Measurements from ENCODE around the gene MPZL1.

MPZL1 gene

GRCh38 chr1:167683226-167683625 lies 38.6 kb upstream of the MPZL1 start:
- no peak overlapping the region for H3K4me3 ChIP-seq (ENCODE audit: control insufficient read depth, low read depth, low read length)

GRCh38 chr1:167683641-167684502 lies 37.9 kb upstream of the MPZL1 start:
- H3K4me3 ChIP-seq (ENCODE audit: control insufficient read depth, low read depth, low read length), result no peak overlapping the region
- DNase-seq (ENCODE audit: low read depth), result peak; percentile 25
- TF ChIP-seq CTCF (conservative IDR thresholded peaks at IDR 0.05; ENCODE audit: control insufficient read depth, insufficient read depth, low read depth, low read length), result no peak

More at GRCh38 chr1:167683226-167683625, 38.6 kb upstream of the MPZL1 start:
- no peak for DNase-seq (ENCODE audit: low read depth)
- no peak for TF ChIP-seq CTCF (conservative IDR thresholded peaks at IDR 0.05; ENCODE audit: control insufficient read depth, insufficient read depth, low read depth, low read length)

GRCh38 chr1:167685844-167686243 lies 35.9 kb upstream of the MPZL1 start:
- TF ChIP-seq CTCF (conservative IDR thresholded peaks at IDR 0.05; ENCODE audit: control insufficient read depth, insufficient read depth, low read depth, low read length), result no peak
- H3K4me3 ChIP-seq (ENCODE audit: control insufficient read depth, low read depth, low read length), result no peak overlapping the region
- DNase-seq (ENCODE audit: low read depth), result no peak

- TF ChIP-seq CTCF (conservative IDR thresholded peaks at IDR 0.05; ENCODE audit: control insufficient read depth, insufficient read depth, low read depth, low read length), result peak; percentile 98
- DNase-seq (ENCODE audit: low read depth), result peak; percentile 83
- no peak overlapping the region for H3K4me3 ChIP-seq (ENCODE audit: control insufficient read depth, low read depth, low read length)
Measured at GRCh38 chr1:167687919-167688519, 33.8 kb upstream of the MPZL1 start.

GRCh38 chr1:167689567-167689920 lies 32.2 kb upstream of the MPZL1 start:
- peak; percentile 15 for DNase-seq (ENCODE audit: low read depth)
- no peak overlapping the region for H3K4me3 ChIP-seq (ENCODE audit: control insufficient read depth, low read depth, low read length)
- no peak for TF ChIP-seq CTCF (conservative IDR thresholded peaks at IDR 0.05; ENCODE audit: control insufficient read depth, insufficient read depth, low read depth, low read length)

GRCh38 chr1:167690053-167690452 lies 31.7 kb upstream of the MPZL1 start:
- TF ChIP-seq CTCF (conservative IDR thresholded peaks at IDR 0.05; ENCODE audit: control insufficient read depth, insufficient read depth, low read depth, low read length), result no peak
- DNase-seq (ENCODE audit: low read depth), result no peak
- H3K4me3 ChIP-seq (ENCODE audit: control insufficient read depth, low read depth, low read length), result no peak overlapping the region

Measured in fibroblast of mammary gland (primary cell).